SK-N-SH (cell line): ENCODE measurements around the gene TBL1X.

ENCODE experiments used
- CHD2 ChIP-seq: fragments of 150-350 bp; IDR thresholded peaks from 2 replicates; pipeline ENCODE4 v1.6.1; 2018; ENCODE audit warnings: low read length; ENCODE audit not compliant: partially characterized antibody
- CTCF ChIP-seq: fragments of 200-600 bp; sonication (generic); IDR thresholded peaks from 2 replicates; pipeline ENCODE4 v1.6.1; 2017; ENCODE audit warnings: antibody characterized with exemption, mild to moderate bottlenecking, moderate library complexity
- JUND ChIP-seq: IDR thresholded peaks from 2 replicates; pipeline ENCODE4 v1.4.0; 2012
- MAX ChIP-seq: IDR thresholded peaks from 2 replicates; pipeline ENCODE4 v1.4.0; 2012; ENCODE audit warnings: low read depth
- NFIC ChIP-seq: IDR thresholded peaks from 2 replicates; pipeline ENCODE4 v1.4.0; 2012; ENCODE audit warnings: borderline replicate concordance
- RAD21 ChIP-seq: IDR thresholded peaks from 2 replicates; pipeline ENCODE4 v1.6.1; 2012; ENCODE audit warnings: mild to moderate bottlenecking, low read length
- TEAD4 ChIP-seq: IDR thresholded peaks from 2 replicates; pipeline ENCODE4 v1.4.0; 2012; ENCODE audit warnings: mild to moderate bottlenecking, borderline replicate concordance; ENCODE audit not compliant: insufficient read depth

GRCh38 chrX:9745417-9746115 lies 280.7 kb downstream of the TBL1X start:
- no peak for TF ChIP-seq RAD21
- no peak for TF ChIP-seq CTCF
- TF ChIP-seq JUND = no peak
- no peak for TF ChIP-seq TEAD4
- TF ChIP-seq MAX = no peak
- no peak for TF ChIP-seq CHD2
- TF ChIP-seq NFIC = no peak
